Brain microvascular endothelial cell (primary cell): ENCODE data around the gene PAQR8.
A peak's percentile ranks its signal among the peaks of the same experiment; 100 is the strongest.

Source experiments
- DNase-seq: peaks from one replicate; pipeline ENCODE4 v3.0.0-alpha.2; 2020
- H3K27ac ChIP-seq: fragments of 250-450 bp; sonication (Bioruptor Pico); 2 replicates; pipeline ENCODE4 v1.5.1; 2020; ENCODE audit warnings: mild to moderate bottlenecking, moderate library complexity
- H3K27me3 ChIP-seq: fragments of 250-450 bp; sonication (Bioruptor Pico); replicated peaks from 2 replicates; pipeline ENCODE4 v1.5.1; 2020; ENCODE audit warnings: mild to moderate bottlenecking
- H3K36me3 ChIP-seq: fragments of 250-450 bp; sonication (Bioruptor Pico); replicated peaks from 2 replicates; pipeline ENCODE4 v1.5.1; 2020; ENCODE audit warnings: mild to moderate bottlenecking
- H3K4me3 ChIP-seq: 2 replicates; pipeline ENCODE4 v1.5.1; 2011; ENCODE audit warnings: low read depth, mild to moderate bottlenecking, control low read depth, low read length, moderate library complexity
- CTCF ChIP-seq: IDR thresholded peaks from 2 replicates; pipeline ENCODE4 v1.5.1; 2011; ENCODE audit warnings: low read depth, mild to moderate bottlenecking, moderate library complexity, low read length, control low read depth, inconsistent platforms; ENCODE audit errors: missing control alignments
- in situ Hi-C: cut with HindIII; loops from 2 replicates; pipeline ENCODE4 v1.10.0; 2017; ENCODE audit warnings: low sequenced_read_pairs, low pct_ligation_motif_present

PAQR8 gene

GRCh38 chr6:52351879-52352238 is 10.1 kb upstream of the PAQR8 start:
- no peak for DNase-seq
- in situ Hi-C loops = no loop called here
- Histone ChIP-seq H3K4me3 (no peak overlapping the region), H3K27ac (peak overlapping the region; percentile 41), H3K27me3 (no peaks in the 10 kb centered on the region), H3K36me3 (no peaks in the 10 kb centered on the region)
- no peak for TF ChIP-seq CTCF

GRCh38 chr6:52352239-52353018 is 9.5 kb upstream of the PAQR8 start:
- in situ Hi-C loops = no loop called here
- TF ChIP-seq CTCF = no peak
- H3K4me3 ChIP-seq = peak overlapping the region; percentile 18
- peak overlapping the region; percentile 41 for H3K27ac ChIP-seq
- H3K36me3 ChIP-seq = no peaks in the 10 kb centered on the region
- no peaks in the 10 kb centered on the region for H3K27me3 ChIP-seq
- peak; percentile 96 for DNase-seq

- no peak for DNase-seq
- in situ Hi-C loops = no loop called here
- TF ChIP-seq CTCF = no peak
- Histone ChIP-seq H3K27me3 (no peaks in the 10 kb centered on the region), H3K27ac (no peak overlapping the region), H3K36me3 (no peaks in the 10 kb centered on the region), H3K4me3 (no peak overlapping the region)
Observed at GRCh38 chr6:52356017-52356416, 5.9 kb upstream of the PAQR8 start.

- DNase-seq = no peak
- TF ChIP-seq CTCF = no peak
- H3K36me3 ChIP-seq = no peaks in the 10 kb centered on the region
- H3K27ac ChIP-seq = no peak overlapping the region
- no peaks in the 10 kb centered on the region for H3K27me3 ChIP-seq
- in situ Hi-C loops = no loop called here
- H3K4me3 ChIP-seq = no peak overlapping the region
Observed at GRCh38 chr6:52359403-52359802, 2.5 kb upstream of the PAQR8 start.

- no peak for DNase-seq
- Histone ChIP-seq H3K27ac (no peak overlapping the region), H3K4me3 (no peak overlapping the region), H3K36me3 (no peaks in the 10 kb centered on the region), H3K27me3 (no peaks in the 10 kb centered on the region)
- in situ Hi-C loops = no loop called here
- TF ChIP-seq CTCF = no peak
Observed at GRCh38 chr6:52360028-52360427, 1.9 kb upstream of the PAQR8 start.
